ENCODE measurements around the gene RASAL1.

GRCh38 chr12:113067987-113068935, 67.3 kb downstream of the RASAL1 start:
- TF ChIP-seq CTCF (IDR thresholded peaks at IDR 0.05) (no peak), EZH2 (IDR thresholded peaks at IDR 0.05; ENCODE audit: borderline replicate concordance, insufficient read depth, low read depth, low read length, poor library complexity, severe bottlenecking) (no peak)
